Middle frontal gyrus (tissue), 1 donor: Measurements from ENCODE around the gene P2RY8.
"Not testable (repeated sequence)": the region's sequence is repeated elsewhere in the genome, so short reads cannot be mapped to it uniquely, and the experiment has no call there.

Experiments used
- DNase-seq: peaks from one replicate; pipeline ENCODE4 v3.0.0-alpha.2; 2015; ENCODE audit warnings: low spot score; ENCODE audit errors: extremely low spot score

P2RY8 gene

GRCh38 chrX:1537031-1537715 is at the start of gene P2RY8:
TSS of gene P2RY8 (minus strand) at chrX:1537185. CDS start at chrX:1466558, 70,627 bp downstream.
- DNase-seq = no peak

- no peak for DNase-seq
Observed at GRCh38 chrX:1584237-1585011, 47.4 kb upstream of the P2RY8 start.

GRCh38 chrX:1582686-1583437 is 45.9 kb upstream of the P2RY8 start:
- no peak for DNase-seq

GRCh38 chrX:1581132-1581531 is 44.1 kb upstream of the P2RY8 start:
- no peak for DNase-seq

- no peak for DNase-seq
Observed at GRCh38 chrX:1578511-1579173, 41.7 kb upstream of the P2RY8 start.

GRCh38 chrX:1577845-1578244 is 40.9 kb upstream of the P2RY8 start:
- DNase-seq = no peak

- no peak for DNase-seq
Observed at GRCh38 chrX:1576201-1576992, 39.4 kb upstream of the P2RY8 start.

GRCh38 chrX:1574181-1574580 is 37.2 kb upstream of the P2RY8 start:
- DNase-seq = not testable (repeated sequence)

GRCh38 chrX:1564750-1565683 is 28.0 kb upstream of the P2RY8 start:
- no peak for DNase-seq

- not testable (repeated sequence) for DNase-seq
Observed at GRCh38 chrX:1564077-1564476, 27.1 kb upstream of the P2RY8 start.

- DNase-seq = no peak
Observed at GRCh38 chrX:1561164-1561563, 24.2 kb upstream of the P2RY8 start.

GRCh38 chrX:1558761-1559468 is 21.9 kb upstream of the P2RY8 start:
- DNase-seq = no peak

GRCh38 chrX:1557442-1557841 is 20.5 kb upstream of the P2RY8 start:
- DNase-seq = not testable (repeated sequence)

- no peak for DNase-seq
Observed at GRCh38 chrX:1555370-1555769, 18.4 kb upstream of the P2RY8 start.

- DNase-seq = no peak
Observed at GRCh38 chrX:1554469-1555210, 17.7 kb upstream of the P2RY8 start.

GRCh38 chrX:1551959-1552546 is 15.1 kb upstream of the P2RY8 start:
- no peak for DNase-seq

- DNase-seq = no peak
Observed at GRCh38 chrX:1546691-1547251, 9.8 kb upstream of the P2RY8 start.
